GM19468 (cell line): ENCODE measurements around the gene UPK1A.
"Not testable (repeated sequence)": the region's sequence is repeated elsewhere in the genome, so short reads cannot be mapped to it uniquely, and the experiment has no call there.

Experiments
- ATAC-seq: cut with Tn5 transposase; IDR thresholded peaks from one replicate; pipeline ENCODE4 v1.9.1; 2021; ENCODE audit warnings: mild to moderate bottlenecking, moderate library complexity, moderate number of reproducible peaks; ENCODE audit not compliant: unreplicated experiment; ENCODE audit errors: extremely low read depth

UPK1A gene

GRCh38 chr19:35644206-35644986 is 21.9 kb upstream of the UPK1A start:
- peak; percentile 54 for ATAC-seq

GRCh38 chr19:35644987-35645679 is 21.2 kb upstream of the UPK1A start:
- no peak for ATAC-seq

- no peak for ATAC-seq
Observed at GRCh38 chr19:35645680-35646511, 20.4 kb upstream of the UPK1A start.

GRCh38 chr19:35648017-35648961 is 18.0 kb upstream of the UPK1A start, which contains the start of gene COX6B1:
COX6B1 (plus strand) TSS chr19:35648323; CDS start chr19:35651244, 2,921 bp downstream.
- ATAC-seq, result peak; percentile 43

DNA sequence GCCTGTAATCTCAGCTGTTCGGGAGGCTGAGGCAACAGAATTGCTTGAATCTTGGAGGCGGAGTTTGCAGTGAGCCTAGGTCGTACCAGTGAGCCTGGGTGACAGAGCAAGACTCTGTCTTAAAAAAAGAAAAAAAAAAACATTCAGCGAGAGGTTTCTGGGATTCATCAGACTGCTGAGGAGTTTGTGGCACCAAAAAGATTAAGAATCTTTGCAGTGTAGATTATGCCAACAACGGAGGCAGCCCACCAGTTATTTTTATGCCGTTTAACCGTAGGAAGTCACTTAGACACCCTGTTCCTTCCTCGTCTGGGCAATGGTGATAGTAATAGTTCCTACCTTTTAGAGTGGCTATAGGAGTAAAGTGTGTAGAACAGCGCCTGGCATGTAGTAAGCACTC is 15.7 kb upstream of the UPK1A start:
- ATAC-seq, result no peak

- ATAC-seq, result not testable (repeated sequence)
Observed at GRCh38 chr19:35654828-35655227, 11.5 kb upstream of the UPK1A start.

DNA sequence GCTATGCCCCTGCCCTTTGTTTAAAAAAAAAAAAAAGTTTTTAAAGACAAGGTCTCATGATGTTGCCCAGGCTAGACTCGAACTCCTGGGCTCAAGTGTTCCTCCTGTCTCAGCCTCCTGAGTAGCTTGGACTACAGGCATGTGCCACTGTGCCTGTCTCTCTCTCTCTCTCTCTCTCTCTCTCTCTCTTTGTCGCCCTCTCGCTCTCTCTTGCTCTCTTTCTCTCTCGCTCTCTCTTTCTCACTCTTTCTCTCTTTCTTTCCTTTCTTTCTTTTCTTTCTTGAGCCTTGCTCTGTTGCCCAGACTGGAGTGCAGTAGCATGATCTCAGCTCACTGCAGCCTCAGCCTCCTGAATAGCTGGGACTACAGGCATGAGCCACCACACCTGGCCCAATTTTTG is 10.7 kb upstream of the UPK1A start:
- no peak for ATAC-seq

- ATAC-seq, result no peak
Observed at GRCh38 chr19:35656700-35657099, 9.6 kb upstream of the UPK1A start.

- ATAC-seq, result no peak
Observed at GRCh38 chr19:35657904-35658700, 8.2 kb upstream of the UPK1A start.

DNA sequence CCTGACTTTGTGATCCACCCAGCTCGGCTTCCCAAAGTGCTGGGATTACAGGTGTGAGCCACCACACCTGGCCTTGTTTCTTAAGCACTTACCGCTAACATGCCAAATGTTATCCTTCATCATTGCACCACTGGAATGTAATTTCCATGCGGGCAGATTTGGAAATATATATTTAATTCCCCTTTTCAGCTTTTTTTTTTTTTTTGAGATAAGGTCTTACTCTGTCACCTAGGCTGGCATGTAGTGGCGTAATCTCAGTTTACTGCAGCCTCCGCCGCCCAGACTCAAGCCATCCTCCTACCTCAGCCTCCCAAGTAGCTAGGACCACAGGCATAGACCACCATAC is 4.3 kb upstream of the UPK1A start:
- no peak for ATAC-seq

- ATAC-seq, result no peak
Observed at GRCh38 chr19:35663981-35664380, 2.3 kb upstream of the UPK1A start.

- no peak for ATAC-seq
Observed at GRCh38 chr19:35665157-35665556, 1.2 kb upstream of the UPK1A start.

- no peak for ATAC-seq
Observed at GRCh38 chr19:35665604-35666003, 713 bp upstream of the UPK1A start.

GRCh38 chr19:35669566-35669965 is 3.2 kb downstream of the UPK1A start:
- no peak for ATAC-seq

DNA sequence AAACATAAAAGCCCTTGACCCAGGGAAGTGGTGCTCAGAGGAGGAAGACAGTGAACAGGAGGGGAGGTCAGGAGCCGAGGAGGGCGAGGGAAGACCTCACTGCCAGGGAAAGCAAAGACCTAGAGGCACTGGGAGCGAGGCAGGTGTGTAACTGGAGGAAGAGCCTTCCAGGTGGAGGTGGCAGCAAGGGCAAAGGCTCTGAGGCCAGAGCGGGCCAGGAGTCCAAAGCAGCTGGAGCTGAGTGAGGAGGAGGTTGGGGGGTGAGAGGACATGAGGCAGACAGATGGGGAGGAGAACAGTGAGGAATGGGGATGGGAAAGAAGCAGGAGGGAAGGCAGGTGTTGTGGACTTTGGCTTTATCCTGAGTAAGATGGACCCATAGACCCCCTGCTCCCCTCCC is 3.7 kb downstream of the UPK1A start:
- ATAC-seq, result no peak

DNA sequence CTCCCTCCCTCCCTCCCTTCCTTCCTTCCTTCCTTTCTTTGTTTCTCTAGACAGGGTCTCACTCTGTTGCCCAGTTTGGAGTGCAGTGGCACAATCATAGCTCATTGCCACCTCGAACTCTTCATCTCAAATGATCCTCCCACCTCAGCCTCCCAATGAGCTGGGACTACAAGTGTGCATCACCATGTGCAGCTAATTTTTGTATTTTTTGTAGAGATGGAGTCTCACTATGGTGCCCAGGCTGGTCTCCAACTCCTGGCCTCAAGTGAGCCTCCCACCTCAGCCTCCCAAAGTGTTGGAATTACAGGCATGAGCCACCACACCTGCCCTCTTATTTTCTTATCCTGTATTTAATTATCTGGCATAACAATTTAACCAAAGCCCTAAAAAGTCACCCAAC is 4.4 kb downstream of the UPK1A start:
- ATAC-seq, result no peak

GRCh38 chr19:35671818-35672217 is 5.5 kb downstream of the UPK1A start:
- ATAC-seq, result no peak

- ATAC-seq, result no peak
Observed at GRCh38 chr19:35673121-35673804, 6.9 kb downstream of the UPK1A start.
